NCI-H2196 treated with DMSO at 0.1 percent for 48 hours (cell line): Measurements from ENCODE around the gene CIB2.
"Not testable (repeated sequence)": the region's sequence is repeated elsewhere in the genome, so short reads cannot be mapped to it uniquely, and the experiment has no call there.

Experiments
- DNase-seq: peaks from one replicate; lab custom pipeline; 2025; ENCODE audit not compliant: unreplicated experiment; lab: John Stamatoyannopoulos, UW

The CIB2 gene

DNA sequence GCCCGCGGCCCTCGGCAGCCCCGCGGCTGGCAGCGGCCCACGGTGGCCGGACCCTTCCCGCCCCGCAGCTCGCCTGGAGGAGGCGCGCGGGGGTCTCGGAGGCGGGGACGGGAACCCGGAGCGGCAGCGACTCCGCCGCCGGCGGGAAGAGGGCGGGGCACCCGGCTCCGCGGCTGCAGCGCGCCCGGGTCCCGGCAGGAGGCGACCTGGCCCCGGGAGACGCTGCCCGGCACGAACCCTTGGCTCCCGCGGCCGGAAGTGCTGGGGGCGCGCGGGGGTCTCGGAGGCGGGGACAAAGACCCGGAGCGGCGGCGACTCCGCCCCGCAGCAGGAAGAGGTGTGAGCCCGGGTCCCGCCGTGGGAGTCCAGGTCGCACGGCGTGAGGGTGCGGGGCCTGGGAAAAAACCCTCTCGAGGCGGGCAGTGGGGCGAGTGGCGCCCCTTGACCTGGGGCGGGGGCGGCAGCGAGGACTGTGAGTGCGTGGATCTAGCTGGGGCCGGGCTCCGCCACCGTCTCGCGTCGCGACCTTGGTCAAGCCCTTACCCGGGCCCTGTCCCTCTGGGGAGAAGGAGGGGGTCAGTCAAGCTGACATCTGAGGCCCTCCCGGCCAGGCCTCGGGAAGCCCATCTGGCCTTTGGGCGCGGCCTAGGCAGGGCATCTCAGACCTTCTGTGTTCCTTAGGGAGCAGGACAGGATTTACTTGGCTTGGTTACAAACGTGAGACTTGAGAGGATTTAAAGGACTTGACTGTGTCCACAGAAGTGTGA lies at the start of gene CIB2:
Gene CIB2 (minus strand): TSS at position 151 of the 767 bp plus-strand sequence. CDS start 230 bp downstream, outside the sequence.
- no peak for DNase-seq

DNA sequence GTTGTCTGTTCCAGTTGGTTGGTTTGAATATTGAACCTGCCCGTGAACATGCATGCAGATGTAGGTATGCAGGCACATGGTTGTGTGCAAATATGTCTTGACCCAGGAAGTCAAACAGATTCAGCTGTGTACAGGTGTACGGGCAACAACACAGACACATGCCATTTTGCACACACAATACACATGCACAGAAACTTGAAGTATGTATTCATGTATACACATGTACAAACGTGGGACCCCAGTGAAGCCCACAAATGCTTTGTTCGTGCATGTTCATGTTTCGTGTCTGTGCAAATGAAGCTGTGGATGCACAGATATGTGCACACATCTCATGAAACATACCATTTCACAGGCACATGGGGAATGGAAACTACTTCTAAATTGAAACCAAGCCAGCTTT lies 48.7 kb upstream of the CIB2 start:
- no peak for DNase-seq

DNA sequence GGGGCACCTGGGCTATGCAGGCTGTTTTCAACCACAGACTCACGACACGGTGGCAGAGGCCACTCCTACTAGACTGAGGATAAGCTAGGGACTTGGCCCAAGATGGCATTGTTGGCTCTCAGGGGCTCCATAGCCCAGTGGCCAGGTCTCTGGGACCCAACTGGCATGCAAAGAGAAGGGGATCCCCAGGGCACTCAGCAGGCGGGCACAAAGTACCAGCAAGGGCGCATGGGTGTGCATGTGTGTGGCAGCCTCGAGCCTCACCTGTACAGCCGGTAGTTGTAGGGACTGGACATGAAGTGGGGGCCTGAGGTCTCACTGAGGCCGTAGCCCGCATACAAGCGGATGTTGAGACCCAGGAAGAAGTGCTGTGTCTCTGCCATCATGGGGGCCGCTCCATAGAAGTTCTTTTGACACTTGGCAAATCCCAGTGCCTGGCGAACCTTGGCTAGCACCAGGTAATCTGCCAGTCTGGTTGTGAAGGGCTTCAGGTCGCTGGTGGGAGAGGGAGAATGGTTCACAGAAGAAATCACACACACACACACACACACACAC lies 48.1 kb upstream of the CIB2 start:
- no peak for DNase-seq

DNA sequence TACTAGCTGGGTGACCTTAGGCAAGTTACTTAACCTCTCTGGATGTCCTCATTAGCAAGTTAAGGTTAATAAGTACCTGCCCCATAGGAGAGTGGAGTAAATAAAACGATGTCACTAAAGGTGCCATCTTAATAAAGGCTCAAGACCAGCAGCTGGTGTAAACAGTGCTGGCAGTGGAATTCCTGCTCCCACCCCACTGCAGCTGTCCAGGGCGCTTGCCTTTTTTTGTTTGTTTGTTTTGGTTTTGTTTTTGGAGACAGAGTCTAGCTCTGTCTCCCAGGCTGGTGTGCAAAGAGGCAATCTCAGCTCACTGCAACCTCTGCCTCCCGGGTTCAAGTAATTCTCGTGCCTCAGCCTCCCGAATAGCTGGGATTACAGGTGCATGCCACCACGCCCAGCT lies 46.8 kb upstream of the CIB2 start:
- no peak for DNase-seq

DNA sequence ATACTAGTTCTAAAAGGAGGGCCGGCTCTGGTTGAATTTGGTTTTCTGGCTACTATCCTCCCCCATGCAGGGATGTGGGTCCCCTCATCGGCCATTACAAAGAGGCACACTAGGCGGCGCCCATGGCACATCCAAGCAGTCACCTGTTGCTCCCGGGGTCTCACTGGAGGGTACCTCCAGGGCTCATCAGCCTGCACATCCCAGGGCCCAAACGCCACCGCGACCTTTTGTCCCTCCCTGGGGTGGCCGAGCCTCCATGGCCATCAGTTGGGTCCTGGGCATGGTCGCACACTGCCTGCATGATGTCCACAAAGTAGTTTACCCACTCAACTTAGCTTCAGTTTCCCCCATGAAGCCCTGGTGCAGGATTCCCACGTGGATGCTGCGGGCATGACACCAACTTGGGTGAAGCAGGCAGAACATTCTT lies 46.2 kb upstream of the CIB2 start:
- no peak for DNase-seq

DNA sequence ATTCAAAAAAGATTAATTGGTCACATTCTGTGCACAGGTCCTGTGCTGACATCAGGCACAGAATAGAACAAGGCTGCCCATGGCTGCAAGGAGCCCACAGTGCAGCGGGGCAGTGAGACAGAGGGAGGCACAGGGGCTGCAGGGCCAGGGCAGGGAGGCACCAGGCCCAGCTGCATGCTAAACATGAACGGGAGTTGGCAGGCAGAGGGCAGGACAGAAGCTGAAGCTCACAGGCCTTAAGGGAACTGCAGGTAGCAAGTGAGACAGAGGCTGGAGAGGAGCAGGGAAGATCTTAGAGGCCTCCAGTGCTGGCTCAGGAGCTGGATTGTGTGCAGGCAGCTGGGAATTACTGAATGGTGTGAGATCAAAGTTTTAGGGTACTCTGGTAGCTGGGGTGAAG lies 44.1 kb upstream of the CIB2 start:
- DNase-seq = no peak

DNA sequence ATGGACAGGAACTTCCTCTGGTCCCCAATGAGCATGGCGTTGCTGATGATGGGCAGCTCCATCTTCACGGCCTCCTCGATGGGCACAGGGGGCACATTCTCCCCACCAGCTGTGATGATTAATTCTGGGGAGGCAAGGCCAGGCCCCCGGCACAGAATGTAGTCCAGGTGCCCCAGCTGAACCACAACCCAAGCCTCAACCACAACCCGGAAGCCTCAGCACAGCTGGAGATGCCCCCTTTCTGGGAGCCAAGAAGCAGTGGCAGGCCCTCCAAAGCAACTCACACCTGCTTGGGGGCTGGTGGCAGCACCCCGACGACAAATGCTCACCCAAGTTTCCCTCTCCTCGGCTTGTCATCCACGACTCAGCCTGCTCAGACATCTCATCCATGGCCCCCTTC lies 43.2 kb upstream of the CIB2 start:
- no peak for DNase-seq

DNA sequence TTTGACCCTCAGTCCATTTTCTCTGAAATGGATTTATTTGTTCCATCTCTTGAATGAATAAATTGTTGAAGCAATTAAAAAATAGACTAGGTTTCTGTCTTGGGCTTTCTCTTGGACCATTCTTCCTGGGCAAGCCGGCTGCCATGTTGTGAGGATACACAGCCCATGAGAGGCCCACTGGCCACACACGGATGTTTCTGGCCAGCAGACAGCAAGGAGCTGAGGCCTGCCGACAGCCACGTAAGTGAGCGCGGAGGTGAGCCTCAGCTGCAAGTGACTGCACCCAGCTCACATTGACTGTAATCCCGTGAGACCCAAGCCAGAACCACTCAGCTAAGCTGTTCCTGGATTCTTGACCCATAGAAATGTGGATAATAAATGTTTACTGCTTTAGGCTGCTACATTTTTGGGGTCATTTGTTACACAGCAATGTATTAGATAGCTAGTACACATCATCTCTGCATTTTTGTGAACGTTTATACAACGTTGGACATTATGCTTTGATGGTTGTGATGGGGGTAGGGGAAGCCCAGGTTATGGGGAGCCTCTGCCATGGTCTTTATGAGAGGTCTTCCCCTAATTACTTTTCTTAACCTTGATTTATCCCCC lies 40.7 kb upstream of the CIB2 start:
- DNase-seq = no peak

DNA sequence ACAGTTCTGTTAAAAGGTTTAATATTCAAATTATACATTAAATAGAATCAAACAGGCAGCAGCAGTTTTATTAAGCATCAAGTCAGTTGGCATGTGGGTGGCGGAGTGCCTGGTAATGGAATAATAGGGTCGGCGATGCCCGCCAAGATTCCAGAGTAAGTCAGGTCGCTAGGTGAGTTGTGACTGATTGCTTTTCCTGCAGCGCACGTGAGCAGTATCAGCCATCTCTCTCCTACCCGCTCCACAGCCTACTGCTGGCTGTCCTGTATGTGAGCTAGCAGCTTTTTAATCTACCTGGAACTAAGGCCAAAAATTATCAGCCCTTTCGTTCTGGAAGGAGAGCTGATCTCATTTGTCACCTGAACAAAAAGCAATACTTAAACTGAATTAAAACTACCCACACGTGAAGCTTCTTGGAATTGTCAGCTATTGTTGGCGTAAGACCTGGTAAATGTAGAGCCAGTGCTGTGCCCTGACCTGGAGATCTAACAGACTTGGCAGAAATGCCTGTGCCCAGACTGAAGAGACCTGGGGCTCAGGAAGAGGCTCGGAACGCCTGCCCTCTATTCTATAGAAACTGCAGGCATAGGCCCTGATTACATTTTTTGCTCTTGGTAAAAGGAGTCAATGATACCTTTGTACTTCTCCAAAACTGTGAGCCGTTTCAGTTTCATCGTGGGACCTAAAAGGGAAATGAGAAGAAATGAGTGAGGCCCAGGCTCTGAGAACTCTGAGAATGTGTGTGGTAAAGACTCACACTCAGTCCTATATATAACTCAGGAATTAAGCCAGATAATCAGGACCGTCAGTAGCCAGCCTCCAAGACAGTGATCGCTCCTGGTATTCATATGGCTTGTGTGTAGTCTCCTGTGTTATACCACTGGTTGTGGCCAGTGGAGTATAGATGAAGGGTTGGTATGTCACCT lies 39.9 kb upstream of the CIB2 start:
- no peak for DNase-seq

DNA sequence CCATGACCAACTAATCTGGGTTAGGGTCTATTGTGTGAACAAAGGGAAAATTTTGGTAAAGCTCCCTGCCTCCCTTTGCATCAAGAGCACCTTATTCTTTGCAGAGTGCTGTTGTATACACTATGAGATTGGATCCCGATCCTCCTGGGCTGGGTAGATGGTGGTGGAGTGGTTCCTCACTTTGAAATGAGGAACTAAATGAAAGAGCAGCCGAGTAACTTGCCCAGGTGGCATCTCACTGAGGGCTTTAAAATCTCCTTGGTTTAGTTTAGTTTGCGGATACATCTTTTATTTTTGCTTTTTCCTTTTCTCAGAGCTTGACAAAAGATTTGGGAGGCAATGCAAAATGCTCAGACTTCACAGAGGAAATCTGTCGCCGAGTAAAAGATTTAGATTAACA lies 37.4 kb upstream of the CIB2 start:
- DNase-seq = no peak

DNA sequence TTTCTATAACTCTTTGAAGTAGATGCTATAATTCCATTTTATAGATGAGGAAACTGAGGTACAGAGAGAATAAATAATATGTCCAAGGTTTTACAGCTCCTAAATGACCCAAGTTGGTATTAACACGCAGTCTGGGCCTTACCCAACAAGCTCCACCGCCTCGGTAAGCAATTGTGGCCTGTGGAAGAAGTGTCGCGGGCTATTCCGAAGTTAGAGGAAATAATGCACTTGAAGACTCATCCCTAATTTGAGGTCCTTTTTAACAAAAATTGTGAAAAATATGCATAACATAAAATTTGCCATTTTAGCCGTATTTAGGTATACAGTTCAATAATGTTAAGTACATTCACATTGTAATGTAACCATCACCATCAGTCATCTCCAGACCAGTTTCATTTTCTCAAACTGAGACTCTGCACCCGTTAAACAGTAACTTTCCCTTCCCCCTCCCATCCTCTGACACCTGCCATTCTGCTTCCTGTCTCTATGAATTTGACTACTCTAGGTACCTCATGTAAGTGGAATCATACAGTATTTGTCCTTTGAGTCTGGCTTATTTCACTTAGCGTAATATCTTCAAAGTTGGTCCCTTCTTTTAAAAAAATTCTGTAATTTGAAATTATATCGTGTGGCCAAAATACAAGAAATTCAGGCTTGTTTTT lies 36.1 kb upstream of the CIB2 start:
- no peak for DNase-seq

DNA sequence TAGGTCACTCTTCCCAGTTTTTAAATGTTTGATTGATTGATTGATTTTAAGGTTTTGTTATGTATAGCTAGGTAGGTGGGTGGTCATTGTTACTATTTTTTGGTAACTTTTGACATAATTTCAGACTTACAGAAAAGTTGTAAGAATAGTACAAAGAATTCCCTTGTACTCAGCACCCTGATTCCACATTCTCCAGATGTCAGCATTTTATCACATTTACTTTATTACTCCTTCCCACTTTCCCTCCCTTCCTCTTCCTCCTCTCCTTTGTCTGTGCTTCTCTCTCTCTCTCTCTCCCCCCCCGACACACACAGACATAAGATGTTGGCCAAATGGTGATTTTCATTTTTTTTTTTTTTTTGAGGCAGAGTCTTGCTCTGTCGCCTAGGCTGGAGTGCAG lies 32.8 kb upstream of the CIB2 start:
- no peak for DNase-seq

DNA sequence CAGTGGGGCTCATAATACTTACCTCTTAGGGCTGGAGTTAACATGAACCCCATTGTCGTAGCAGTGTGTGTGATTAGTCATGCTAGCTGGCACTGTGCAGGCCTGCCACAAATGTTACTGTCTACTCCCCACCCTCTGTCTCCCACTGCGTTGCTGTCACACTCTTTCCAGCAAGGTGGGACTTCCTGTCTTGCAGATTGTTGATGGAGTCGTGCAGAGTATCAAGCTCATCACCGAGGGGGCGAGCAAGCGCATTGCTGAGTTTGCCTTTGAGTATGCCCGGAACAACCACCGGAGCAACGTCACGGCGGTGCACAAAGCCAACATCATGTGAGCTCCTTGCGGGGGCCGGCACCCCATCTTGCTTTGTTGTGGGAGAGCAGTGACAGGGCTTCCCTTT lies 30.8 kb upstream of the CIB2 start:
- no peak for DNase-seq

DNA sequence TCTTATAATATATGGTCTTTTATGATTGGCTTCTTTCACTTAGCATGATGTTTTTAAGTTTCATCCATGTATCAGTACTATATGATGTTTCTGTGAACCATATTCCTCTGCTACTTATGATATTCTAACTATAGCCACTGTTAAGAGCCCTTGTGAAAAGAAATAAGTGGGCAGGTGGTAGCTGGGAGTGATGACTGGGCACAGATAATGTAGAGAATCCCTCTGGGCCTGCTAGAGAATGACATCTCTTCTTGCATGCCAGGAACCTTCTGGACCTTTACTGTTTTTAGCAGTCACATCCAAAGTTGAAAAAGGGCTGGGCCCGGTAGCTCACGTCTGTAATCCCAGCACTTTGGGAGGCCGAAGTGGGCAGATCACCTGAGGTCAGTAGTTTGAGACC lies 28.1 kb upstream of the CIB2 start:
- no peak for DNase-seq

DNA sequence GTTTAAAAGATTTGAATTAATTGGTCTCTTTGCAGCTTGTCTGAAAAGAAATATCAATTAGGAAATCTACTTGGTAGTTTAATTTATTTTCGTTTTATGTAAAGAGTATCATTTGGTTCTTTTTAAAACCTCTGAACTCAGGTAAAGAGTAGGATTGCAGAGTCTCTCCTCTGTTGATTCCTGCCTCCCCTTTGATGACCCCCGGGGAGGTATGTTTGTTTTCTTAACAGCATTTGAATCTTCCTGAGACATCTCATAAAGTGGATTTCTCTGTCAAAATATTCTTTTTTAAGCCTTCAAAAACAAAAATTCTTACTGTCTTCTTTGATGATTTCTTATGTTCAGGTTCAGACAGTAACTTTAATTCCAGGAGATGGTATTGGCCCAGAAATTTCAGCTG lies 26.0 kb upstream of the CIB2 start:
- no peak for DNase-seq

DNA sequence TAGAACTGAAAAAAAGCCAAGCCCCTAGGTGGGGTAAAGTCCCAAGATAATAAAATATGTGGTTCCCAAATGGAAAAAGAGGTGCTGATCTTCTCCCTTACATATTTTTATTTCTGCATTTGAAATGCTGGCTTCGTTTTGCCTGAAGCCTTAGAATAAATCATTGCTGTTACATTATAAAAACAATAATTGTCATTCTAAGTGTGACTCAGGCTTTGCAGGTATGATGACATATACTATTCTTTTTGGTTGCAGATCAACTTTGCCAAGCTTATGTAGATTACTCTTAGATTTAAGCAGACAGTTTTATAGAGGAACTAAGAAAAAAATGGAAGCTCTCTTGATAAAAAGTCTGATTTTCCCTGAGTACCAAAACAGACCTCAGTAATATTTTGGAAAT lies 25.4 kb upstream of the CIB2 start:
- DNase-seq = no peak

DNA sequence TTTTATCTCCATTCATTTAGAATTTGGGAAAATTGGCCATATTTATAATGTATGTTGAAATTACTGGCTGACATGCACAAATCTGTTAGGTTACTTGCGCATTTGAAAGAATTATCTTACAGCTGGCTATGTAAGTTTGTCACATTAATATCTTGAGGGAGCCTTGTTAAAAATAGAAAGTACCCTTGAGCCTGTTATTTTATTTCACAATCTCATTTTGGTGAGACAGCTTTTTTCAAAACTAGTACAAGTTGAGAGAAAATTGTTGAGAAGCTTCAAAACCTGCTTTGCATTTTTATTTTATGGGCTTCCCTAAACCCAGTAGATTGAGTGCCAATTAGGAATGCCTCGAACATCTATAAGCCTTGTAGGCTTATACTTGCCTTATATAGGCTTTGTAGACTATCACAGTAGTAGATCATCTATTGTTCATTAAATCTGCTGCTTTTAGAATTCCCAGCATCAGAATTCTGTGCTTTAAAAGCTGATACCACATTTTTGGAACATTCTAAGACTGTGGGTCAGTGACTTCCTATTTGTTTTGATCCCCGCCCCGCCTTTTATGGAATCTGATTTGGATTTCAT lies 24.2 kb upstream of the CIB2 start:
- no peak for DNase-seq

DNA sequence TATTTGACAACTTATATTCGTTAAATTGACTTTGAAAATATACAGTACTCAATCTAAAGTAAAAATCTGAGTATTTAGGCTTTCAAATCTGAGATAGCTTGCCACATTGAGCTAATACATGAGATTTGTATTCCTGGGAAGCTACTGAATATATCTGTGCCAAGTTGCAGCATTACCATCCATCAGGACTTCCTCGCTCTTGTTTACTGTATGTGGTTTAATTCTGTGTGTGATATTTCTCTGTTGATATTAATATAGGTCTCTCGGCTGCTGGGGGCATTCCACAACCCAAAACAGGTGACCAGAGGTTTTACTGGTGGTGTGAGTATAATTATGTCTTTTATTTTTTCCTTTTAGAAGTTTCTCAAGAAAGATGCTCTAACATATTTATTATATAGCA lies 23.7 kb upstream of the CIB2 start:
- DNase-seq = no peak

DNA sequence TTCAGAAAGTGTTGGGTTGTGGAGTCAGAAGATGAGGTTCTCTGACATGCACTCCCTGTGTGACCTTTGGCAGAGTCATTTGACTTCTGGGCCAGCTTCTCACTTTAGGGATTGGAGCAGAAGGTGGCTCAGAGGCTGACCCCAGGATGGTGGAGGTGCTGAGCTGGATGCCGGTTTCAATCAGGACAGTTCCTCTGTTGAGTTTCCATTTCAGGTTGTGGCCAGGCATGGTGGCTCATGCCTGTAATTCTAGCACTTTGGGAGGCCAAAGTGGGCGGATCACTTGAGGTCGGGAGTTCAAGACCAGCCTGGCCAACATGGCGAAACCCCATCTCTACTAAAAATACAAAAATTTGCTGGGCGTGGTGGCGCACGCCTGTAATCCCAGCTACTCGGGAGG lies 19.8 kb upstream of the CIB2 start:
- not testable (repeated sequence) for DNase-seq
